ENCODE results near the gene TSLP.
A peak's percentile ranks its signal among the peaks of the same experiment; 100 is the strongest.

The TSLP gene

GRCh38 chr5:111069839-111070238, 1.7 kb upstream of the TSLP start:
- Histone ChIP-seq H3K36me3 (ENCODE audit: control insufficient read depth in 2 of 2, insufficient read depth in 2 of 2, low read length in 2 of 2) (no peaks in the 10 kb centered on the region), H3K4me1 (ENCODE audit: control insufficient read depth in 2 of 2, insufficient read depth in 2 of 2, low read length in 2 of 2) (no peaks in the 10 kb centered on the region), H3K4me3 (ENCODE audit: low read length in 2 of 2) (no peak overlapping the region), H3K27ac (ENCODE audit: low read depth in 2 of 2, low read length in 2 of 2) (no peak overlapping the region), H3K9ac (ENCODE audit: low read depth in 1 of 2, low read length in 2 of 2) (no peak overlapping the region), H3K9me3 (ENCODE audit: control insufficient read depth in 2 of 2, low read length in 2 of 2) (no peaks in the 10 kb centered on the region), H3K27me3 (ENCODE audit: control insufficient read depth in 2 of 2, insufficient read depth in 2 of 2, low read length in 2 of 2) (peaks cover 14 to 45% of the 10 kb centered on the region in 2 donors)

GRCh38 chr5:111070272-111071134, 1.0 kb upstream of the TSLP start:
- Histone ChIP-seq H3K27ac (ENCODE audit: low read depth in 2 of 2, low read length in 2 of 2) (no peak overlapping the region), H3K9ac (ENCODE audit: low read depth in 1 of 2, low read length in 2 of 2) (no peak overlapping the region), H3K27me3 (ENCODE audit: control insufficient read depth in 2 of 2, insufficient read depth in 2 of 2, low read length in 2 of 2) (peaks cover 14 to 46% of the 10 kb centered on the region in 2 donors), H3K36me3 (ENCODE audit: control insufficient read depth in 2 of 2, insufficient read depth in 2 of 2, low read length in 2 of 2) (no peaks in the 10 kb centered on the region), H3K4me1 (ENCODE audit: control insufficient read depth in 2 of 2, insufficient read depth in 2 of 2, low read length in 2 of 2) (no peaks in the 10 kb centered on the region), H3K9me3 (ENCODE audit: control insufficient read depth in 2 of 2, low read length in 2 of 2) (no peaks in the 10 kb centered on the region), H3K4me3 (ENCODE audit: low read length in 2 of 2) (peak overlapping the region in 1 of 2 donors; percentile 13)

- no peak overlapping the region for H3K27ac ChIP-seq (ENCODE audit: low read depth in 2 of 2, low read length in 2 of 2)
- peaks cover 14 to 44% of the 10 kb centered on the region in 2 donors for H3K27me3 ChIP-seq (ENCODE audit: control insufficient read depth in 2 of 2, insufficient read depth in 2 of 2, low read length in 2 of 2)
Observed at GRCh38 chr5:111072949-111073682, 1.6 kb downstream of the TSLP start.

GRCh38 chr5:111074244-111074643, 2.7 kb downstream of the TSLP start:
- no peaks in the 10 kb centered on the region for H3K4me1 ChIP-seq (ENCODE audit: control insufficient read depth in 2 of 2, insufficient read depth in 2 of 2, low read length in 2 of 2)
- H3K9me3 ChIP-seq (ENCODE audit: control insufficient read depth in 2 of 2, low read length in 2 of 2), result no peaks in the 10 kb centered on the region
- no peak overlapping the region for H3K9ac ChIP-seq (ENCODE audit: low read depth in 1 of 2, low read length in 2 of 2)
- H3K27ac ChIP-seq (ENCODE audit: low read depth in 2 of 2, low read length in 2 of 2), result no peak overlapping the region
- no peaks in the 10 kb centered on the region for H3K36me3 ChIP-seq (ENCODE audit: control insufficient read depth in 2 of 2, insufficient read depth in 2 of 2, low read length in 2 of 2)
- peak overlapping the region in 1 of 2 donors; percentile 65 for H3K4me3 ChIP-seq (ENCODE audit: low read length in 2 of 2)
- peaks cover 9 to 33% of the 10 kb centered on the region in 2 donors for H3K27me3 ChIP-seq (ENCODE audit: control insufficient read depth in 2 of 2, insufficient read depth in 2 of 2, low read length in 2 of 2)

More at GRCh38 chr5:111072949-111073682, 1.6 kb downstream of the TSLP start:
- H3K4me3 ChIP-seq (ENCODE audit: low read length in 2 of 2), result peak overlapping the region; percentile 63 to 65
- peak overlapping the region in 1 of 2 donors; percentile 41 for H3K9ac ChIP-seq (ENCODE audit: low read depth in 1 of 2, low read length in 2 of 2)
- H3K9me3 ChIP-seq (ENCODE audit: control insufficient read depth in 2 of 2, low read length in 2 of 2), result no peaks in the 10 kb centered on the region
- no peaks in the 10 kb centered on the region for H3K4me1 ChIP-seq (ENCODE audit: control insufficient read depth in 2 of 2, insufficient read depth in 2 of 2, low read length in 2 of 2)
- no peaks in the 10 kb centered on the region for H3K36me3 ChIP-seq (ENCODE audit: control insufficient read depth in 2 of 2, insufficient read depth in 2 of 2, low read length in 2 of 2)

- Histone ChIP-seq H3K27ac (ENCODE audit: low read depth in 2 of 2, low read length in 2 of 2) (no peak overlapping the region), H3K4me1 (ENCODE audit: control insufficient read depth in 2 of 2, insufficient read depth in 2 of 2, low read length in 2 of 2) (no peaks in the 10 kb centered on the region), H3K9me3 (ENCODE audit: control insufficient read depth in 2 of 2, low read length in 2 of 2) (no peaks in the 10 kb centered on the region), H3K4me3 (ENCODE audit: low read length in 2 of 2) (no peak overlapping the region), H3K9ac (ENCODE audit: low read depth in 1 of 2, low read length in 2 of 2) (no peak overlapping the region), H3K27me3 (ENCODE audit: control insufficient read depth in 2 of 2, insufficient read depth in 2 of 2, low read length in 2 of 2) (peaks cover 2 to 25% of the 10 kb centered on the region in 2 donors), H3K36me3 (ENCODE audit: control insufficient read depth in 2 of 2, insufficient read depth in 2 of 2, low read length in 2 of 2) (no peaks in the 10 kb centered on the region)
Observed at GRCh38 chr5:111075520-111075919, 4.0 kb downstream of the TSLP start.

GRCh38 chr5:111076091-111076490, 4.6 kb downstream of the TSLP start:
- Histone ChIP-seq H3K4me3 (ENCODE audit: low read length in 2 of 2) (no peak overlapping the region), H3K27me3 (ENCODE audit: control insufficient read depth in 2 of 2, insufficient read depth in 2 of 2, low read length in 2 of 2) (peaks cover 2 to 20% of the 10 kb centered on the region in 2 donors), H3K36me3 (ENCODE audit: control insufficient read depth in 2 of 2, insufficient read depth in 2 of 2, low read length in 2 of 2) (no peaks in the 10 kb centered on the region), H3K27ac (ENCODE audit: low read depth in 2 of 2, low read length in 2 of 2) (no peak overlapping the region), H3K9me3 (ENCODE audit: control insufficient read depth in 2 of 2, low read length in 2 of 2) (no peaks in the 10 kb centered on the region), H3K4me1 (ENCODE audit: control insufficient read depth in 2 of 2, insufficient read depth in 2 of 2, low read length in 2 of 2) (no peaks in the 10 kb centered on the region), H3K9ac (ENCODE audit: low read depth in 1 of 2, low read length in 2 of 2) (no peak overlapping the region)

GRCh38 chr5:111077678-111078077, 6.2 kb downstream of the TSLP start:
- Histone ChIP-seq H3K36me3 (ENCODE audit: control insufficient read depth in 2 of 2, insufficient read depth in 2 of 2, low read length in 2 of 2) (no peaks in the 10 kb centered on the region), H3K9ac (ENCODE audit: low read depth in 1 of 2, low read length in 2 of 2) (no peak overlapping the region), H3K27ac (ENCODE audit: low read depth in 2 of 2, low read length in 2 of 2) (no peak overlapping the region), H3K4me3 (ENCODE audit: low read length in 2 of 2) (no peak overlapping the region), H3K9me3 (ENCODE audit: control insufficient read depth in 2 of 2, low read length in 2 of 2) (no peaks in the 10 kb centered on the region), H3K4me1 (ENCODE audit: control insufficient read depth in 2 of 2, insufficient read depth in 2 of 2, low read length in 2 of 2) (no peaks in the 10 kb centered on the region), H3K27me3 (ENCODE audit: control insufficient read depth in 2 of 2, insufficient read depth in 2 of 2, low read length in 2 of 2) (peaks cover 2 to 13% of the 10 kb centered on the region in 2 donors)

GRCh38 chr5:111079846-111080245, 8.3 kb downstream of the TSLP start:
- no peak overlapping the region for H3K4me3 ChIP-seq (ENCODE audit: low read length in 2 of 2)
- H3K9me3 ChIP-seq (ENCODE audit: control insufficient read depth in 2 of 2, low read length in 2 of 2), result no peaks in the 10 kb centered on the region
- peaks cover 3 to 5% of the 10 kb centered on the region in 2 donors for H3K27me3 ChIP-seq (ENCODE audit: control insufficient read depth in 2 of 2, insufficient read depth in 2 of 2, low read length in 2 of 2)
- H3K4me1 ChIP-seq (ENCODE audit: control insufficient read depth in 2 of 2, insufficient read depth in 2 of 2, low read length in 2 of 2), result no peaks in the 10 kb centered on the region
- H3K36me3 ChIP-seq (ENCODE audit: control insufficient read depth in 2 of 2, insufficient read depth in 2 of 2, low read length in 2 of 2), result no peaks in the 10 kb centered on the region
- no peak overlapping the region for H3K9ac ChIP-seq (ENCODE audit: low read depth in 1 of 2, low read length in 2 of 2)
- no peak overlapping the region for H3K27ac ChIP-seq (ENCODE audit: low read depth in 2 of 2, low read length in 2 of 2)

GRCh38 chr5:111083323-111083722, 11.8 kb downstream of the TSLP start:
- H3K27ac ChIP-seq (ENCODE audit: low read depth in 2 of 2, low read length in 2 of 2), result no peak overlapping the region
- no peaks in the 10 kb centered on the region for H3K4me1 ChIP-seq (ENCODE audit: control insufficient read depth in 2 of 2, insufficient read depth in 2 of 2, low read length in 2 of 2)
- H3K36me3 ChIP-seq (ENCODE audit: control insufficient read depth in 2 of 2, insufficient read depth in 2 of 2, low read length in 2 of 2), result no peaks in the 10 kb centered on the region
- peaks cover 0 to 5% of the 10 kb centered on the region in 2 donors for H3K27me3 ChIP-seq (ENCODE audit: control insufficient read depth in 2 of 2, insufficient read depth in 2 of 2, low read length in 2 of 2)
- H3K9me3 ChIP-seq (ENCODE audit: control insufficient read depth in 2 of 2, low read length in 2 of 2), result no peaks in the 10 kb centered on the region
- no peak overlapping the region for H3K4me3 ChIP-seq (ENCODE audit: low read length in 2 of 2)
- H3K9ac ChIP-seq (ENCODE audit: low read depth in 1 of 2, low read length in 2 of 2), result no peak overlapping the region
